Measurements from ENCODE around the gene ADARB2.

GRCh38 chr10:1311726-1312125 is 425.6 kb downstream of the ADARB2 start:
- no peak for TF ChIP-seq CTCF (IDR thresholded peaks at IDR 0.05; ENCODE audit: low read depth, low read length, poor library complexity, severe bottlenecking)
- TF ChIP-seq EZH2phosphoT487 (IDR thresholded peaks at IDR 0.05; ENCODE audit: borderline replicate concordance, low read length): no peak

All from DOHH2 (cell line).